H9 (cell line): Measurements from ENCODE around the gene KCNE4. TPM values are rescaled to one million over a fixed set of nuclear protein-coding genes. Genes with fewer than 3 reads are reported as not detected.
"Not testable (repeated sequence)": the region's sequence is repeated elsewhere in the genome, so short reads cannot be mapped to it uniquely, and the experiment has no call there.

Experiments
- DNase-seq: peaks from one replicate; pipeline ENCODE4 v3.0.0-alpha.2; 2017
- H2AFZ ChIP-seq: one replicate; pipeline ENCODE4 v1.6.1; 2013; ENCODE audit warnings: mild to moderate bottlenecking, low read length, control low read depth, moderate library complexity
- H2AK5ac ChIP-seq: 2 replicates; pipeline ENCODE4 v1.6.1; 2013; ENCODE audit warnings: low read length, control low read depth, mixed read lengths; ENCODE audit not compliant: insufficient read length
- H2BK120ac ChIP-seq: one replicate; pipeline ENCODE4 v1.6.1; 2013; ENCODE audit warnings: low read depth, mild to moderate bottlenecking, low read length, control low read depth, inconsistent platforms; ENCODE audit not compliant: poor library complexity, severe bottlenecking
- H2BK12ac ChIP-seq: 2 replicates; pipeline ENCODE4 v1.6.1; 2013; ENCODE audit warnings: low read length, control low read depth, mixed read lengths, low read depth; ENCODE audit not compliant: insufficient read length
- H2BK15ac ChIP-seq: 2 replicates; pipeline ENCODE4 v1.6.1; 2013; ENCODE audit warnings: low read depth, low read length, control low read depth
- H2BK20ac ChIP-seq: one replicate; pipeline ENCODE4 v1.6.1; 2013; ENCODE audit warnings: low read depth, mild to moderate bottlenecking, low read length, control low read depth, inconsistent platforms; ENCODE audit not compliant: poor library complexity, severe bottlenecking
- H2BK5ac ChIP-seq: 2 replicates; pipeline ENCODE4 v1.6.1; 2013; ENCODE audit warnings: low read length, control low read depth, mixed read lengths; ENCODE audit not compliant: insufficient read length
- H3K14ac ChIP-seq: 2 replicates; pipeline ENCODE4 v1.6.1; 2013; ENCODE audit warnings: low read length, control low read depth; ENCODE audit not compliant: insufficient read depth
- H3K18ac ChIP-seq: 2 replicates; pipeline ENCODE4 v1.6.1; 2013; ENCODE audit warnings: low read depth, mild to moderate bottlenecking, mixed read lengths, low read length, control low read depth; ENCODE audit not compliant: insufficient read length
- H3K23ac ChIP-seq: 2 replicates; pipeline ENCODE4 v1.6.1; 2013; ENCODE audit warnings: low read length, control low read depth, mixed read lengths, low read depth; ENCODE audit not compliant: insufficient read length
- H3K23me2 ChIP-seq: 2 replicates; pipeline ENCODE4 v1.6.1; 2013; ENCODE audit warnings: low read depth, mild to moderate bottlenecking, mixed read lengths, low read length, control low read depth; ENCODE audit not compliant: insufficient read length, poor library complexity, severe bottlenecking
- H3K27ac ChIP-seq: 2 replicates; pipeline ENCODE4 v1.5.1; 2013; ENCODE audit warnings: low read length, control low read depth, mixed read lengths, low read depth; ENCODE audit not compliant: insufficient read length
- H3K27me3 ChIP-seq: 2 replicates; pipeline ENCODE4 v1.6.1; 2013; ENCODE audit warnings: low read length, control low read depth, inconsistent platforms; ENCODE audit not compliant: insufficient read depth
- H3K4ac ChIP-seq: 2 replicates; pipeline ENCODE4 v1.6.1; 2013; ENCODE audit warnings: low read depth, mild to moderate bottlenecking, control low read depth, inconsistent platforms, low read length, moderate library complexity
- H3K4me1 ChIP-seq: 2 replicates; pipeline ENCODE4 v1.6.1; 2013; ENCODE audit warnings: low read length, control low read depth, inconsistent platforms; ENCODE audit not compliant: insufficient read depth
- H3K4me2 ChIP-seq: 2 replicates; pipeline ENCODE4 v1.6.1; 2013; ENCODE audit warnings: low read length, control low read depth, mixed read lengths; ENCODE audit not compliant: insufficient read length, insufficient read depth
- H3K56ac ChIP-seq: 2 replicates; pipeline ENCODE4 v1.6.1; 2013; ENCODE audit warnings: low read depth, mild to moderate bottlenecking, mixed read lengths, low read length, control low read depth; ENCODE audit not compliant: insufficient read length
- H3K79me1 ChIP-seq: 2 replicates; pipeline ENCODE4 v1.6.1; 2013; ENCODE audit warnings: low read depth, mild to moderate bottlenecking, moderate library complexity, low read length, control low read depth, inconsistent platforms; ENCODE audit not compliant: insufficient read depth, poor library complexity, severe bottlenecking
- H3K79me2 ChIP-seq: 2 replicates; pipeline ENCODE4 v1.6.1; 2013; ENCODE audit warnings: low read length, control low read depth, inconsistent platforms; ENCODE audit not compliant: insufficient read depth
- H3K9ac ChIP-seq: 2 replicates; pipeline ENCODE4 v1.6.1; 2013; ENCODE audit warnings: low read length, control low read depth, mixed read lengths; ENCODE audit not compliant: insufficient read length; ENCODE audit errors: extremely low read depth
- H3K9me3 ChIP-seq: one replicate; pipeline ENCODE4 v1.6.1; 2013; ENCODE audit warnings: low read depth, low read length, inconsistent platforms; ENCODE audit not compliant: control insufficient read depth
- H3T11ph ChIP-seq: one replicate; pipeline ENCODE4 v1.6.1; 2013; ENCODE audit warnings: mild to moderate bottlenecking, low read length, control low read depth, inconsistent platforms
- H4K20me1 ChIP-seq: one replicate; pipeline ENCODE4 v1.6.1; 2013; ENCODE audit not compliant: control insufficient read depth, insufficient read length, insufficient read depth
- H4K5ac ChIP-seq: 2 replicates; pipeline ENCODE4 v1.6.1; 2013; ENCODE audit warnings: low read depth, mild to moderate bottlenecking, mixed read lengths, low read length, control low read depth; ENCODE audit not compliant: insufficient read length
- H4K8ac ChIP-seq: replicated peaks from 2 replicates; pipeline ENCODE4 v1.6.1; 2013; ENCODE audit warnings: low read length, control low read depth, mixed read lengths, low read depth; ENCODE audit not compliant: insufficient read length
- H4K91ac ChIP-seq: 2 replicates; pipeline ENCODE4 v1.6.1; 2013; ENCODE audit warnings: low read depth, mild to moderate bottlenecking, moderate library complexity, mixed read lengths, low read length, control low read depth; ENCODE audit not compliant: insufficient read length
- H3K27ac Mint-ChIP-seq, 3 experiments: 2 replicates in 2 of 3; 3 replicates in 1 of 3; pipeline ENCODE4 v1.8.0; 2020 to 2021; ENCODE audit warnings: mixed read lengths in 3 of 3, mild to moderate bottlenecking in 1 of 3, moderate library complexity in 1 of 3
- H3K27me3 Mint-ChIP-seq: 2 replicates; pipeline ENCODE4 v1.8.0; 2021; ENCODE audit warnings: low read depth, mild to moderate bottlenecking, moderate library complexity, mixed read lengths
- H3K36me3 Mint-ChIP-seq, 3 experiments: 2 replicates in 2 of 3; 3 replicates in 1 of 3; pipeline ENCODE4 v1.8.0; 2020 to 2021; ENCODE audit warnings: low read depth in 3 of 3, mixed read lengths in 3 of 3; ENCODE audit not compliant: insufficient read depth in 1 of 3
- H3K4me1 Mint-ChIP-seq, 2 experiments: 2 replicates each; pipeline ENCODE4 v1.8.0; 2020; ENCODE audit warnings: mixed read lengths in 2 of 2
- H3K4me3 Mint-ChIP-seq, 2 experiments: 2 replicates in 1 of 2; 3 replicates in 1 of 2; pipeline ENCODE4 v1.8.0; 2020 to 2021; ENCODE audit warnings: mild to moderate bottlenecking in 2 of 2, mixed read lengths in 2 of 2, moderate library complexity in 1 of 2
- H3K9me3 Mint-ChIP-seq, 2 experiments: 2 replicates in 1 of 2; 3 replicates in 1 of 2; pipeline ENCODE4 v1.8.0; 2020; ENCODE audit warnings: mild to moderate bottlenecking in 2 of 2, mixed read lengths in 2 of 2, moderate library complexity in 1 of 2
- CTCF ChIP-seq: fragments of 200-600 bp; sonication (generic); conservative IDR thresholded peaks from 3 replicates; pipeline ENCODE4 v1.8.0; 2021; ENCODE audit warnings: antibody characterized with exemption, mild to moderate bottlenecking
- WGBS: extraction: QIAGEN DNeasy Blood & Tissue Kit; methylation state at CpG from one replicate; pipeline ENCODE4 v1.1.7; 2013; ENCODE audit warnings: missing lambda C conversion rate, low lambda C conversion rate, mixed read lengths; ENCODE audit not compliant: insufficient read length; ENCODE audit errors: extremely low coverage; 5-methylcytosine and 5-hydroxymethylcytosine counted together
- total RNA-seq: library from RNA; stranded (reverse); gene quantifications from 2 replicates; pipeline ENCODE4 v1.2.1, GENCODE V29; 2021

Gene KCNE4
- total RNA-seq, 1 experiment from 2014 or later, result 0.24 TPM

- no peaks in the 10 kb centered on the region for H3K79me1 ChIP-seq
- H3K23me2 ChIP-seq, result no peaks in the 10 kb centered on the region
- no peak overlapping the region for H2BK15ac ChIP-seq
- H4K20me1 ChIP-seq, result no peaks in the 10 kb centered on the region
- DNase-seq, result no peak
- H3K27me3 ChIP-seq, result no peaks in the 10 kb centered on the region
- no peak overlapping the region for H3K27ac ChIP-seq
- no peak overlapping the region for H3K9ac ChIP-seq
- no peak overlapping the region for H3T11ph ChIP-seq
- H2BK5ac ChIP-seq, result no peak overlapping the region
- H2AK5ac ChIP-seq, result no peak overlapping the region
- no peak for TF ChIP-seq CTCF
- H2AFZ ChIP-seq, result no peak overlapping the region
- H3K4me1 ChIP-seq, result no peaks in the 10 kb centered on the region; the same call in 1 of the 2 replicates
- Mint-ChIP-seq H3K36me3 (no peaks in the 10 kb centered on the region), H3K27me3 (no peaks in the 10 kb centered on the region), H3K4me1 (peaks cover 3 to 6% of the 10 kb centered on the region in 2 experiments; a peak in 3 of 4 replicates), H3K4me3 (no peak overlapping the region), H3K27ac (no peak overlapping the region), H3K9me3 (no peaks in the 10 kb centered on the region)
- no peak overlapping the region for H4K5ac ChIP-seq
- no peak overlapping the region for H4K91ac ChIP-seq
- H3K4me2 ChIP-seq, result no peak overlapping the region
- H3K79me2 ChIP-seq, result no peaks in the 10 kb centered on the region
- no peak overlapping the region for H2BK12ac ChIP-seq
- no peak overlapping the region for H2BK120ac ChIP-seq
- no peak overlapping the region for H3K18ac ChIP-seq
- H3K4ac ChIP-seq, result no peak overlapping the region
- no peak overlapping the region for H3K56ac ChIP-seq
- no peak overlapping the region for H3K14ac ChIP-seq
- H3K9me3 ChIP-seq, result no peaks in the 10 kb centered on the region
- H3K23ac ChIP-seq, result no peak overlapping the region
- no peak overlapping the region for H4K8ac ChIP-seq
- no CpG with 5 or more reads among the region's 2 CpGs for WGBS
- no peak overlapping the region for H2BK20ac ChIP-seq
Measured at GRCh38 chr2:223079925-223080324, 27.9 kb downstream of the KCNE4 start.

GRCh38 chr2:223080790-223081360 lies 28.9 kb downstream of the KCNE4 start:
- H3K23me2 ChIP-seq, H3K4me1 Mint-ChIP-seq, H4K91ac ChIP-seq, H3K4me3 Mint-ChIP-seq, H2BK20ac ChIP-seq, H2BK5ac ChIP-seq, H2BK12ac ChIP-seq, H3K4me1 ChIP-seq, H2BK15ac ChIP-seq, H3T11ph ChIP-seq, H2BK120ac ChIP-seq, H3K18ac ChIP-seq, H3K27ac Mint-ChIP-seq, H3K14ac ChIP-seq, H3K9me3 ChIP-seq, H3K79me2 ChIP-seq, H3K56ac ChIP-seq, H4K5ac ChIP-seq, H3K9ac ChIP-seq, H3K9me3 Mint-ChIP-seq, H3K79me1 ChIP-seq, H2AFZ ChIP-seq, H3K27ac ChIP-seq, H2AK5ac ChIP-seq, H3K27me3 Mint-ChIP-seq, DNase-seq, H3K23ac ChIP-seq, H3K4ac ChIP-seq, H3K4me2 ChIP-seq, H3K27me3 ChIP-seq, H3K36me3 Mint-ChIP-seq, H4K8ac ChIP-seq, H4K20me1 ChIP-seq: not testable (repeated sequence)
- WGBS, result no CpG with 5 or more reads among the region's 3 CpGs
